Measurements from ENCODE around the gene TRIM24.
A peak's percentile ranks its signal among the peaks of the same experiment; 100 is the strongest.
"Not testable (repeated sequence)": the region's sequence is repeated elsewhere in the genome, so short reads cannot be mapped to it uniquely, and the experiment has no call there.

TRIM24 gene
- 55.7 to 58.1 reads per million in 2 donors for total RNA-seq

GRCh38 chr7:138460176-138460648 lies at the start of gene TRIM24:
Gene TRIM24 (plus strand): TSS chr7:138460259. CDS start chr7:138460549, 290 bp downstream.
- DNase-seq: peak; percentile 97

- DNase-seq: not testable (repeated sequence)
Observed at GRCh38 chr7:138412077-138412476, 48.0 kb upstream of the TRIM24 start.

GRCh38 chr7:138412921-138413320 lies 47.1 kb upstream of the TRIM24 start:
- not testable (repeated sequence) for DNase-seq

GRCh38 chr7:138417078-138417700 lies 42.9 kb upstream of the TRIM24 start:
- no peak for DNase-seq

GRCh38 chr7:138417764-138418163 lies 42.3 kb upstream of the TRIM24 start:
- no peak for DNase-seq

GRCh38 chr7:138418403-138418802 lies 41.7 kb upstream of the TRIM24 start:
- DNase-seq: not testable (repeated sequence)

GRCh38 chr7:138425026-138425425 lies 35.0 kb upstream of the TRIM24 start:
- DNase-seq: no peak

- no peak for DNase-seq
Observed at GRCh38 chr7:138429577-138430250, 30.3 kb upstream of the TRIM24 start.

- DNase-seq: no peak
Observed at GRCh38 chr7:138431517-138431916, 28.5 kb upstream of the TRIM24 start.

GRCh38 chr7:138433583-138434443 lies 26.2 kb upstream of the TRIM24 start:
- no peak for DNase-seq

GRCh38 chr7:138434597-138435019 lies 25.5 kb upstream of the TRIM24 start:
- no peak for DNase-seq

- no peak for DNase-seq
Observed at GRCh38 chr7:138435231-138435919, 24.7 kb upstream of the TRIM24 start.

- DNase-seq: no peak
Observed at GRCh38 chr7:138436388-138436787, 23.7 kb upstream of the TRIM24 start.

- no peak for DNase-seq
Observed at GRCh38 chr7:138440460-138440859, 19.6 kb upstream of the TRIM24 start.

- no peak for DNase-seq
Observed at GRCh38 chr7:138442822-138443221, 17.2 kb upstream of the TRIM24 start.

- no peak for DNase-seq
Observed at GRCh38 chr7:138449580-138449979, 10.5 kb upstream of the TRIM24 start.

- DNase-seq: no peak
Observed at GRCh38 chr7:138455609-138456008, 4.5 kb upstream of the TRIM24 start.

GRCh38 chr7:138456220-138456619 lies 3.8 kb upstream of the TRIM24 start:
- DNase-seq: no peak

- no peak for DNase-seq
Observed at GRCh38 chr7:138458576-138459412, 1.3 kb upstream of the TRIM24 start.

GRCh38 chr7:138459413-138460175 lies 465 bp upstream of the TRIM24 start:
- no peak for DNase-seq

Data from activated gamma-delta T cell (primary cell).